ENCODE data around the gene CDC14A.

GRCh38 chr1:100434831-100435230, 82.5 kb downstream of the CDC14A start:
- no peak for TF ChIP-seq ZNF384 (IDR thresholded peaks at IDR 0.05)
- no peak for TF ChIP-seq FOXM1 (IDR thresholded peaks at IDR 0.05; ENCODE audit: borderline replicate concordance)
- TF ChIP-seq BHLHE40 (IDR thresholded peaks at IDR 0.05; ENCODE audit: borderline replicate concordance), result no peak
- TF ChIP-seq SUZ12 (IDR thresholded peaks at IDR 0.05), result no peak
- TF ChIP-seq ELF4 (IDR thresholded peaks at IDR 0.05), result no peak
- no peak for TF ChIP-seq L3MBTL2 (conservative IDR thresholded peaks at IDR 0.05)
- TF ChIP-seq SP1 (IDR thresholded peaks at IDR 0.05), result no peak

Data from HEK293T (cell line).